ENCODE results near the gene IGFBP7.

The IGFBP7 gene, protein sequence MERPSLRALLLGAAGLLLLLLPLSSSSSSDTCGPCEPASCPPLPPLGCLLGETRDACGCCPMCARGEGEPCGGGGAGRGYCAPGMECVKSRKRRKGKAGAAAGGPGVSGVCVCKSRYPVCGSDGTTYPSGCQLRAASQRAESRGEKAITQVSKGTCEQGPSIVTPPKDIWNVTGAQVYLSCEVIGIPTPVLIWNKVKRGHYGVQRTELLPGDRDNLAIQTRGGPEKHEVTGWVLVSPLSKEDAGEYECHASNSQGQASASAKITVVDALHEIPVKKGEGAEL

DNA sequence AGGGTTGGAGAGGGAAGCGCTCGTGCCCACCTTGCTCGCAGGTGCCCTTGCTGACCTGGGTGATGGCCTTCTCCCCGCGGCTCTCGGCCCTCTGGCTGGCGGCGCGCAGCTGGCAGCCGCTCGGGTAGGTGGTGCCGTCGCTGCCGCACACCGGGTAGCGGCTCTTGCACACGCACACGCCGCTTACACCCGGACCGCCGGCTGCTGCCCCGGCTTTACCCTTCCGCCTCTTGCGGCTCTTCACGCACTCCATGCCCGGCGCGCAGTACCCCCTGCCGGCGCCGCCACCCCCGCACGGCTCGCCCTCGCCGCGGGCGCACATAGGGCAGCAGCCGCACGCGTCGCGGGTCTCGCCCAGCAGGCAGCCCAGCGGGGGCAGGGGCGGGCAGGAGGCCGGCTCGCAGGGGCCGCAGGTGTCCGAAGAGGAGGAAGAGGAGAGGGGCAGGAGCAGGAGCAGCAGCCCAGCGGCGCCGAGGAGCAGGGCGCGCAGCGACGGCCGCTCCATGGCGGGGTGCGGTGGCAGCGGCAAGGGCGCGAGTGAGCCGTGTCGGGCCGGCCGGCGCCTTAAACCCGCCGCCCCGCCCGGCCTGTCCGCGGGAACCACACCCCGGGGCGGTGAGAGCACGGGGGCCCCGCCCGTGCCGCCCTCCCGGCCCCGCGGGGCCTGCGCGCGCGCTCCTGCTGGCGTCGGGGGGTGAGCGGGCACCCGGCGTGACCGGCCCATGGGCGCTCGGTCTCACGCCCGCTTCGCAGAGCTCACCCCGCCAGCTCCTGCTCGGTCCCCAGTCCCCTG, at the start of gene IGFBP7:
IGFBP7 (minus strand) TSS at position 539 of the 793 bp plus-strand sequence; CDS start at position 505, 34 bp downstream.
- DNase-seq (ENCODE audit: low read depth in 2 of 2) = no peak

DNA sequence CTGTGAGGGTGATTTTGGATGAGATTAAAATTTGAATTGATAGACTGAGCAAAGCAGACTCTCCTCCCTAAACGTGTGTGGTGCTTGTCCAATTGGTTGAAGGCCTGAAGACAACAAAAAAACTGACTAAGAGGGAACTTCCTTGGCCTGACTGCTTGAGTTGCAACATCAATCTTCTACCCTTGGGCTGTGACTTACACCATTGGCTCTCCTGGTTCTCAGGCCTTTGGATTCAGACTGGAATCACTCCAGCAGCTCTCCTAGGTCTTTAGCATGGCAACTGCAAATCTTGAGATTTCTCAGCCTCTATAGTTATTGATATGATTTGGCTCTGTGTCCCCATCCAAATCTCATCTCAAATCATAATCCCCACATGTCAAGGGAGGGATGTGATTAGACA, 49.7 kb upstream of the IGFBP7 start:
- no peak for DNase-seq (ENCODE audit: low read depth in 2 of 2)

DNA sequence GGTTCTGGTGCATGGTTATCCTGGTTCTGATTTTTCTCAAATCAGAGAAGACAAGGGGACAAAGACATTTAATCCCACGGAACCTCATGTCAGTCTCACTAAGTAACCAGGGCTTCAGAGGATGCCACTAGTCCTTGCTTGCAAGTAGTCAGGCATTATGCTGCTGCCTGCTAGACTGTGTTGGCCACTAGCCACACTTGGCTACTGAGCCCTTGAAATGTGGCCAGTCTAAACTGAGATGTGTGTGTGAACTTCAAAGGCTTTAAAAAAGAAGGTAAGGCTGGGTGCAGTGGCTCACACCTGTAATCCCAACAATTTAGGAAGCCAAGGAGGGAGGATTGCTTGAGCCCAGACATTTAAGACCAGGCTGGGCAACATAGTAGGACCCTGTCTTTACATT, 48.6 kb upstream of the IGFBP7 start:
- no peak for DNase-seq (ENCODE audit: low read depth in 2 of 2)

DNA sequence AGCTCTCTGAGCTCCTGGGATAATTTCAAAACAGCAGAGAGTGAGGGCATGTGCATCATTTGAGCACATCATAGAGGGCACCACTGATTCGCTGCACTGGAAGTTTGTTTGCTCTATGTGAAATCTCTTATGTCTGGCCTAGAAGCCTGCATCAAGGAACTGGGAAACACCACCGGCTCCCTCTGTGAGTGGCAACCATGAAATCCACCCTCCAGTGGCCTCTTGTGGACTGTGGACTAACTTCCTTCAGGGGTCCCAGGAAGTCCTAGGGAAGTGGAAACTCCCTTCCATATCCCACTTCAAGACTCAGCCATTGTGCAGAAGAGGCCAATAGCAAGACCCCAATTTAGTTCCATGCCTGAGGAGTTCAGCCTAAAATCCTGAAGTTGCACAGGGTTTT, 48.0 kb upstream of the IGFBP7 start:
- no peak for DNase-seq (ENCODE audit: low read depth in 2 of 2)

DNA sequence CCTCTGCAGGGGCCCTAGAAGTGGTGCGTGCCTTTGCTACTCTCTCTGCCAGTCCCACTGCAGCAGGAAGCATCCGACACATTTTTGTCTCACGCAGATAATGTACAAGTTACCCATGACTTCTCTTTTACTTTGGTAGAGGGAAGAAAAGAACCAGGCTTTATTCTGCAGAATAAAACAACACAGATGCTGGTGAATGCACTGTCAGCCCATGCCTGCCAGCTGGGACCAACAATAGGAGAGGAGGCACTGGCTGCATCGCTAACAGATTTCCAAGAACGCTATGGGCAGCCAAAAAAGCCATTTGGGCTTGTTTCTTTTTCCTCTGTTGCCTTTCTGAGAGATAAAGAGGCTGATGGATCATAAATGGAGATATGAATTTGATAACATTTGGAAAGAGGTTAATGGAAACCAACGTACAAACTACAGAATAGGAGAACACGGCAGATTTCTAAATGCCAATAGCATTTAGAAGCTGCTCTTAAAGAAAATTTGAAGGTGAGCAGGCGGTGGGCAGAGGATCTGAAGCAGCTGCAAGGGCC, 47.5 kb upstream of the IGFBP7 start:
- DNase-seq (ENCODE audit: low read depth in 2 of 2) = no peak

DNA sequence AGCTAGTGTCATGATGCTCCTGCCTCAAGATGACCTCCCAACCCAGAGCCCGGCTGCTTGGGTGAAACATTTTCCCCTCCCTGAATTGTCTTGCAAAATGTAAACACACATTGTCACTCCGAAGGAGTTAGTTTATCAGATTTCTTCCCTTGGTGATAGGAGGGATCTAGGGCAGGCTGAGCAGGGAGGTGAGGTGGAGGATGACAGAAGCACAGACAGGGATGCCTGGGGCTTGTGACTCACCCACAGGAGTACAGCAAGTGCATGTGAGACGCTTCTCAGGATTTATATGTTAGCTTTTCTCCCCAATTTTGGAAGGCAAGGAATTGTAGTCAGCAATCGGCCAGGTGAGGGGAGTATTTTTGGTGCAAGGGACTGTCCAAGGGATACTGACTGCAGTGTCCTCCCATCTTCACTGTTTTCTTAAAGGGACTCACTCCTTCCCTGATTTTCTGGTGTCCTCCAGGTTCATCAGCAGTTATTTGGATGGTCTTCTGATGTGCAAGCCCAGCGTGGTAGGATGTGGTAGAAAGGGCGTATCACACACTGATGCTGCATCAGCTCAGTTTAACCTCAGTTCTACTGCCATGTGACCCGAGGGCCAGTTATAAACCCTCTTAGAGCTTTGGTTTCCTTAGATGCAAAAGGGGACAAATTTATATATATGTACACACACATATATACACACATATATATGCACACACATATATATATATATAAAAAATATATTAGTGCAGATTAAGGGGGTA, 46.2 kb upstream of the IGFBP7 start:
- DNase-seq (ENCODE audit: low read depth in 2 of 2) = no peak

DNA sequence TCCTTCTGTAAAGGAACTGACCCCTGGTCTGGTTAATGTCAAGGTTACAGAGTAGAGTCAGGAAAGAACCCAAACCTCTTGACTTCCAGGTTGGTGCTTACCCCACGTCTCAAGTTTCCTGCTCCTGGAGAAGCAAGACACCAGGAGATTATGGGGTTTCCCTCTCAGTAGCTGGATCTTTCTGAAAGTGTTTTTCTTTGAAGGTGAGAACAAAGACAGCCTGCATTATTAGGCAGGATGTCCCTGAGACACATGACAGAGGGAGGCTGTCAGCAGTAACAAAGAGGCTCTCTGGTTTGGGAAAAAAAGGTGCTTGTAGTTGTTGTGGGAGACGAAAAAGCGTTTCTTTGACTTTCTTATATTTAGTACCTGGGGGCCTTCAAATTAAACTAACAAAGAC, 44.7 kb upstream of the IGFBP7 start:
- DNase-seq (ENCODE audit: low read depth in 2 of 2) = no peak

DNA sequence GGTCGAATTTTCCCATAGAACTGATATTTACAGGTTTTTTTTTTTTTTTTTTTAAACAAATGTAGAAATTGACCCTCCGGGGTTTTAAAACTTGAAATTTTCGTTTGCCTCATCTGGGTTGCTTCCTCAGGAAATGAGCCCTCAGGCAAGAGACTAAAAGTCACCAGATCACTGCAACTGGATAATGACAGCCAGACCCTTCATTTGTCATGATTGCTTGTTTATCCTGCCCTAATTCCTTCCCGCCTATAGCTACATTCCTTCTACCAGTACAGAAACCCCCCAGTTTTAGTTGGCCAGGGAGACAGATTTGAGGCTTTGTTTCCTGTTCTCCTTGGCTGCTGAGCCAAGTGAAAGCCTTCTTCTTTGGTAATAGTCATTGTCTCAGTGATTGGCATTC, 44.0 kb upstream of the IGFBP7 start:
- DNase-seq (ENCODE audit: low read depth in 2 of 2) = no peak

DNA sequence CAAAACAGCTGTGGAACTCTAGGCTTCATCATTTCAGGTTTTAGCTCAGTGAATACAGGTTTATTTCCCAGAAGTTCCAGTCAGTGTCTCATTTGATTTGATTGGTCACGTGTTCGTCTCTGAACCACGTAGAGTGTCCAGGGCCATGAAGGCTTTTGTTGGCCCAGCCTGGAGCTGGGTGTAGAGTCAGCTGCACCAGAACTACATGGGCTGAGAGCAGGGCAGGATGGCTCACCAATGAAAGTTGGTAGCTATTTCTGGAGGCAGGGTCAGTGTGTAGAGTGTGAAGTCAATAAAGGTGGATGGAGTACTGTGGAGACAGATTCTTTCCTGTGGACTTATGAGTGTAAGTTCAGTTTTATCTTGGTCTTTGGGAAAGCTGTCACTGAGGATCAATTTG, 43.0 kb upstream of the IGFBP7 start:
- no peak for DNase-seq (ENCODE audit: low read depth in 2 of 2)

DNA sequence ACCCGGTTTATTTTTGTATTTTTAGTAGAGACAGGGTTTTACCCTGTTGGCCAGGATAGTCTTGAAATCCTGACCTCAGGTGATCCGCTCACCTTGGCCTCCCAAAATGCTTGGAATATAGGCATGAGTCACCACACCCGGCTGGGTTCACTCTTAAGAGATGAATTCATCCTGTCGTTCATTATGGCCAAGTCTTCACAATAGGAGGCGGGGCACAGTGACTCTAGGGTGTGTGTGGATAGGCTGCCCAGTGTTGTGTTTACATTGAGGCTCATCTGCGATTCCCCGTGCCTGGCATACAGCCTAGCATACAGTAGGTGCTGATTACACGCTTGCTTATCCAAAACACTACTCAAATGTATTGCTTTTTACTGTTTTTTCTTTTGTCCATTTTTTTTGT, 41.3 kb upstream of the IGFBP7 start:
- no peak for DNase-seq (ENCODE audit: low read depth in 2 of 2)

DNA sequence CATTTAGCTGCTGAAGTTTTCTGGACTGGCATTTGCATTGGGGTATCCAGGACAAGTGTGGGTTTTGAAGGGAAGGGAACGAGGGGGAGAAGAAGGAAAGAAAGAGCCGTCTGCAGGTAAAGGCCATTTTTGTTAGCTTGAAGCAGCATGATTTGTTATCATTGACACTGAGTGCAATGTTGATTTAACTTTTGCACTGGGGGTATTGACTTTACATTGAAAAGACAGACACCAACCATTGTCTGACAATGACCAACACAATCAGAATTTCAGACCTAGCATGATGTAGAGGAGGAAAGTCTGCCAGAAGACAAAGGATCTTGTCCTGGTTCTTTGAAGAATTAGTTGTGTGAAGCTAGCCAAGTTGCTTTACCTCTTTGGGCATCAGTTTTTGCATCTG, 39.6 kb upstream of the IGFBP7 start:
- no peak for DNase-seq (ENCODE audit: low read depth in 2 of 2)

DNA sequence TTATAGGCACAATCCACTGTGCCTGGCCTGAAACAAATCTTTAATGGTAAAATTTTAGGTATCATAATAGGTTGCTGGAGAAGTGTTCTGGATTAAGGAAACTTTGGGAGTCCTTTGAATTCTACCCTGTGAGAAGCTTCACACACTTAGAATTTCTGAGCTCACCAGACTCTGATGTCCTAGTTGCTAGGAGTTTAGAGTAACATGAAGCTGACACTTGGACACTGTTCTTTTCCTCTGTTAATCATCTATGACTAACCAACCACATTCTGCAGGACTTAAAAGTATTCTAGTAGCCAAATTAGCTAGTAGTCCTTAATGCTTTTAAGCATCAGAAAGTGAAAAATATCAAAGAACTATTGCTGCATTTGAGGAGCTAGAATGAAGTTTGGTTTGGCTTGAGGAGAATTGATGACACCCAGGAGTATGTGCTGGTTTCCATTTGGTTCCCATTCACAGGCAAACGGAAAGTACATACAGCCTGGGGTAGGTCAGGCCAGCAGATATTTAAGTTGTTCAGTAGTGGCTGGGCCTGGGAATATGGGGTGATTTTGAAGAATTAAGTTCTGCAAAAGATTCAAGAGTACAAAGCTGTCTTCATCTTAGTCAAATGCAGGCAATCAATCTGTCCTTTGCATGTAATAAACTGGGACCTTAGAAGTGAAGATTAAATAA, 38.8 kb upstream of the IGFBP7 start:
- no peak for DNase-seq (ENCODE audit: low read depth in 2 of 2)

DNA sequence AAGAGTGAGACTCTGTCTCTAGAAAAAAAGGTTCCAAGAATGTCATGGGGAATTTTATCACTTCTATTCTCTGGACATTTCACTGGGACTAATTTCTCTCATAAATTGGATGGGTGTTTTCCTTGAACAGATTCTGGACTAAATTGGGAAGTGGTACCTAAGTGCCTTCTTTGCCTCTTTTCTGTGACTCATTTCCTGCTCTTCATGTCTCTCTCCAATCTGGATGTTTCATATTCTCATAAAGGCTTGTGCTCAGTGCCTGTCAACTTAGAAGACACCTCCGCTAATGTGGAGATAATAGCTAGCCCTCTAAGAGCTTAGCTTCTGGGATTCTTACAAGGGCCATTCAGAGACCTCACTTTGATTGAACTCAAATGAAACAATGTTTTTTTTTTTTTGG, 38.0 kb upstream of the IGFBP7 start:
- no peak for DNase-seq (ENCODE audit: low read depth in 2 of 2)

DNA sequence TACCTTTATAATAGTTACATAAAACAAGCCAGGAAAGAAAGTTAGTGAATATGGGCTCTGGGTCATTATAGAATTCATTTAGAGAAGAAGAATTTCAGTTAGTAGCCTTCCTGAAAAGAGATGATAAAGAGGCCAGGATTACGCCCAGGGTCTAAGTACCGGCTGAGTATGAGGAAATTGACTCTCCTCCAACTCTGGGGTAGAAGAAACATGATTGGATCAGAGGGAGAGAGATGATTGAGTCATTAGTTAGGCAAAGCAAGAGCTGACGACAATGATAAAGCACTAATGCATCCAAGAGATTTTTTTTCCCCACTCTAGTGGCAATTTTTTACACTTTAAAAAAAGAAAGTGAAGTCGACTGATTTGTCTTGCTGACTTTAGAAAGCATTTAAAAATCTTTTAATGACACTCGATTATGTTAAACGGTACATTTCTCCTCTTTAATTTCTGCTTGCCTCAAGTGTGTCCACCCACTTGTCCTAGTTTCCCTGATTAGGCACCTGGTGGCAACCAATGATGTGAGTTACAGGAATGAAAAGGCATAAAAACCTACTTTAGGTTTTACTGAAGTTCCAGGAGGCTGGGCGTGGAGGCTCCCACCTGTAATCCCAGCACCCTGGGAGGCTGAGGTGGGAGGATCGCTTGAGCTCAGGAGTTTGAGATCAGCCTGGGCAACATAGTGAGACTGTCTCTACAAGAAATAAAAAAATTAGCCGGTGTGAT, 37.3 kb upstream of the IGFBP7 start:
- no peak for DNase-seq (ENCODE audit: low read depth in 2 of 2)

DNA sequence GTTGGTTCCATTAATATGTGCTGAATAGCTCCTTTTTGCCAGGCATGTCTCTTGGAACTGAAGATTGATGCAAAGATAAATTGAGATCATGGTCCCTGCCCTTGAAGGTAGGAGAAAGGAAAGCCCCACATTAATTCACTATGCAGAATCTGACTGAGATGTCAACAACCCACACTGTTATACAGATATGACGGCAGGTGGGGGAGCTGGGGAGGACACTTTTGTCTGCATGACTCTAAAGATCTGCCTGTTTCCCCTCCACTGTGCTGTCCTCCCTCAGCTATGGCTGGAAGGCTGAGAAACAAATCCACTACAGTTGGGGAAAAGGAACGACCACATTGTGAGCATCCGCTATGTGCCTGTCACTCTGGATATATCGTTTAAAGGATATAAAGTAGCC, 36.3 kb upstream of the IGFBP7 start:
- DNase-seq (ENCODE audit: low read depth in 2 of 2) = no peak

DNA sequence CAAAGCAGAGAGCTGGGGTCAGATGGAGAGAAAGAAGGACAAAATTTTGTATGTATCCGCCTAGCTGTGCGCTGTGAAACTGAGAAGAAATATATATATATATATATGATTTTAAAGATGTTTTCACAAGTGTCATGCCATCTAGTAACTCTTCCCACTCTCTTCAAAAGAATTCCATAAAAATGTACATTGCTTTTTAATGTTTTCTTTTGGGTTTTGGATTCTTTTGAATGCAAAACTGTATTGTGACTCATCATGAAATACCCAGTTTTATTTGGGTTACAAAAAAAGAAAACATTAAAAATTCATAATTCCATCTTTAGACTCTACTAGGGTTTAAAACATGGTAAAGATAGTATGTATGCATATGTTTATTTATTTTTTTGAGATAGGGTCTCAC, 34.3 kb upstream of the IGFBP7 start:
- no peak for DNase-seq (ENCODE audit: low read depth in 2 of 2)

DNA sequence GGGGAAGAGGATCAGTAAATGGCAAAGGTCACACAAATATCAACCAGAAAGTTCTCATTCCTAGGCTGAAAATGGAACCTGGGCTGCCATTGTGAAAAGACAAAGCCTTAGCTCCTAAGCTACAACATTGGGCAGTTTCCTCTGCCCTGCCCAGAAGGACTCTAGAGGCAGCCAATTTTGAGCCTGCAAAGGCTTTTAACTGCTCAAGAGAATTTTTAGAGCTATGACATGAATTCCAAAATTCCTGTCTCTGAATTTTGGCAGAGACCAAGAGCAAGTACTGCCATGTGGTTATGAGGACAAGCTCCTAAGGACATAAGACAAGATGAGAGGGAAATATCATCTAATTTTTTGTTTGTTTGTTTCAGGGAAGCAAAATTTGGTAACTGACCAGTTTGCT, 29.6 kb upstream of the IGFBP7 start:
- DNase-seq (ENCODE audit: low read depth in 2 of 2) = no peak

DNA sequence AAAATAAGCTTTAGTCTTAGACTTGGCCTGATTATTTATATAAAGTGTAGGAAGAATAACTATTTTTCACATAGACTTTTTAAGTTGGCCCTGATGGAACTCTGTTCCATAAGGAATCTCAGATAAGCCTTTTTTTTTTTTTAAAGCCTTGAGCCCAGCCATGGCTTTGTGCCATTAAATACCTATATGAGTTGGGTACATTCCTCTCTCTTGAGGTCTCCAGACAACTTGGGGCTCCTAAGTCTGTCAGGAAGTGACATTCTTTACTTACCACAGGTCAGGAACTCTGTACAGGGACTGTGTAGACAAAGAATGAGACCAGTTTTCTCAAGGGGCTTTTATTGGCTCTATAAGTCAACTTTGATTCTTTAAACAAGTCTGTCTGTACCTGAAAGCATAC, 27.1 kb upstream of the IGFBP7 start:
- DNase-seq (ENCODE audit: low read depth in 2 of 2) = no peak

DNA sequence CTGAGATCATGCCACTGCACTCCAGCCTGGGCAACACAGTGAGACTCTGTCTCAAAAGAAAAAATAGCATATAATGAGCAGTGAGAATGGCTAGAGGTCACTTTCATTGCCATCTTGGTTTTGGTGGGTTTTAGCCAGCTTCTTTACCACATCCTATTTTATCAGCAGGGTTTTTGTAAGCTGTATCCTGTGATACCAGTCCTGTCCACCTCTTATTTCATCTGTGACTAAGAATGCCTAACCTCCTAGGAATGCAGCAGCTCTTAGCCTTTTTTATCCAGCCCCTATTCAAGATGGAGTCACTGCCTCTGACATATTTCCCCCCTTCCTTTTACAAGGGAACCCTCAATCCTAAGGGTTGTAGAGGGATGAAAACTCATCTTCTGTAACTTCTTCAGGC, 26.1 kb upstream of the IGFBP7 start:
- no peak for DNase-seq (ENCODE audit: low read depth in 2 of 2)

DNA sequence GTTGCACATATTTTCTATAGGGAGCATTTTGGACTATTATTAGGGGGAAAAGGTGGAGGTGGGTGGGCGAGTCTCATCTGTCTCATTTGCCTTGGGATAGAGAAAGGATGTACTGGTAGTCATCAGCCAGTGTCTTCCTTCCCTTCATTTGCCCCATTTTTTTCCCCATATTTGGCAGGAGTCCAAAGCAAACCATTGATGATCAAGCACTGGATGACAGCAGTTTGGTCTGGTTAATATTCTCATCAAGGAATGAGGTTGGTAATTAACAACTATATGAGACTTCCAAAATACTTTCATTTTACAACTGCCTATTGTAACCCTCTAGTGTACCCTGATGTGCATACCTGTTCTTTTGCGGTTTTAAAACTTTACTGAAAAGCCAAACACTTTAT, 22.6 kb upstream of the IGFBP7 start:
- DNase-seq (ENCODE audit: low read depth in 2 of 2) = no peak

Measured in activated CD4-positive, alpha-beta T cell treated with anti-CD3 and anti-CD28 coated beads for 24 hours (primary cell).